HCT116 (cell line): Measurements from ENCODE around the gene CRYGC.

Source experiments
- CTCF ChIP-seq, 3 experiments: fragments of 200-600 bp in 1 of 3; sonication (generic) in 1 of 3; IDR thresholded peaks in 2 of 3; conservative IDR thresholded peaks in 1 of 3; 2 replicates each; pipeline ENCODE4 v1.5.1; 2012 to 2017; ENCODE audit warnings: low read depth in 2 of 3, low read length in 2 of 3, antibody characterized with exemption in 1 of 3, borderline replicate concordance in 1 of 3, control low read depth in 1 of 3, mild to moderate bottlenecking in 1 of 3, mixed read lengths in 1 of 3, mixed run types in 1 of 3, moderate library complexity in 1 of 3; ENCODE audit not compliant: insufficient read depth in 1 of 3
- ELF1 ChIP-seq: IDR thresholded peaks from 2 replicates; pipeline ENCODE4 v1.6.1; 2012; ENCODE audit warnings: low read depth, borderline replicate concordance
- EZH2phosphoT487 ChIP-seq: fragments of 200-600 bp; IDR thresholded peaks from 2 replicates; pipeline ENCODE4 v1.6.1; 2018; ENCODE audit warnings: antibody characterized with exemption, borderline replicate concordance
- POLR2A ChIP-seq: IDR thresholded peaks from 2 replicates; pipeline ENCODE4 v1.7.0; 2011; ENCODE audit warnings: borderline replicate concordance; ENCODE audit not compliant: insufficient read depth, insufficient read length; ENCODE audit errors: extremely low read depth
- POLR2AphosphoS5 ChIP-seq: IDR thresholded peaks from 2 replicates; pipeline ENCODE4 v1.6.1; 2011; ENCODE audit warnings: mild to moderate bottlenecking, low read depth, low read length, moderate library complexity
- REST ChIP-seq: IDR thresholded peaks from 2 replicates; pipeline ENCODE4 v1.6.1; 2012; ENCODE audit warnings: low read depth
- SRF ChIP-seq: IDR thresholded peaks from 2 replicates; pipeline ENCODE4 v1.6.1; 2012; ENCODE audit warnings: low read depth

GRCh38 chr2:208122248-208122647 lies 7.4 kb downstream of the CRYGC start:
- TF ChIP-seq CTCF (IDR thresholded peaks at IDR 0.05 in 2 of 3, conservative IDR thresholded peaks at IDR 0.05 in 1 of 3; ENCODE audit: borderline replicate concordance in 1 of 3, insufficient read depth in 1 of 3, low read depth in 2 of 3, low read length in 2 of 3) (no peak), POLR2A (no peak), SRF (no peak), POLR2AphosphoS5 (no peak), REST (no peak), ELF1 (no peak), EZH2phosphoT487 (no peak)
